MG63 (cell line): ENCODE results near the gene TSPAN31. TPM values are rescaled to one million over a fixed set of nuclear protein-coding genes. Genes with fewer than 3 reads are reported as not detected.
"Not testable (repeated sequence)": the region's sequence is repeated elsewhere in the genome, so short reads cannot be mapped to it uniquely, and the experiment has no call there.

Experiments
- DNase-seq: peaks from one replicate; pipeline ENCODE4 v3.0.0-alpha.2; 2020
- H3K27me3 ChIP-seq: fragments of 250-450 bp; sonication (Bioruptor Pico); 2 replicates; pipeline ENCODE4 v1.5.1; 2020; ENCODE audit warnings: mild to moderate bottlenecking, moderate library complexity
- H3K36me3 ChIP-seq: fragments of 250-450 bp; sonication (Bioruptor Pico); 2 replicates; pipeline ENCODE4 v1.5.1; 2020; ENCODE audit warnings: mild to moderate bottlenecking, moderate library complexity
- H3K4me3 ChIP-seq: fragments of 250-450 bp; sonication (Bioruptor Pico); 2 replicates; pipeline ENCODE4 v1.5.1; 2020; ENCODE audit warnings: mild to moderate bottlenecking, moderate library complexity
- H3K9me3 ChIP-seq: fragments of 250-450 bp; sonication (Bioruptor Pico); 2 replicates; pipeline ENCODE4 v1.5.1; 2020; ENCODE audit warnings: mild to moderate bottlenecking, moderate library complexity
- total RNA-seq: library from RNA; depleted of rRNA; stranded (reverse); fragments of >200 nt; shearing (Covaris generic); gene quantifications from 2 replicates; pipeline ENCODE4 v1.2.3, GENCODE V29; 2014; ENCODE audit warnings: low replicate concordance; rRNA removed

The TSPAN31 gene, protein sequence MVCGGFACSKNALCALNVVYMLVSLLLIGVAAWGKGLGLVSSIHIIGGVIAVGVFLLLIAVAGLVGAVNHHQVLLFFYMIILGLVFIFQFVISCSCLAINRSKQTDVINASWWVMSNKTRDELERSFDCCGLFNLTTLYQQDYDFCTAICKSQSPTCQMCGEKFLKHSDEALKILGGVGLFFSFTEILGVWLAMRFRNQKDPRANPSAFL
- total RNA-seq = 21.2 and 24.3 TPM in 2 replicates

DNA sequence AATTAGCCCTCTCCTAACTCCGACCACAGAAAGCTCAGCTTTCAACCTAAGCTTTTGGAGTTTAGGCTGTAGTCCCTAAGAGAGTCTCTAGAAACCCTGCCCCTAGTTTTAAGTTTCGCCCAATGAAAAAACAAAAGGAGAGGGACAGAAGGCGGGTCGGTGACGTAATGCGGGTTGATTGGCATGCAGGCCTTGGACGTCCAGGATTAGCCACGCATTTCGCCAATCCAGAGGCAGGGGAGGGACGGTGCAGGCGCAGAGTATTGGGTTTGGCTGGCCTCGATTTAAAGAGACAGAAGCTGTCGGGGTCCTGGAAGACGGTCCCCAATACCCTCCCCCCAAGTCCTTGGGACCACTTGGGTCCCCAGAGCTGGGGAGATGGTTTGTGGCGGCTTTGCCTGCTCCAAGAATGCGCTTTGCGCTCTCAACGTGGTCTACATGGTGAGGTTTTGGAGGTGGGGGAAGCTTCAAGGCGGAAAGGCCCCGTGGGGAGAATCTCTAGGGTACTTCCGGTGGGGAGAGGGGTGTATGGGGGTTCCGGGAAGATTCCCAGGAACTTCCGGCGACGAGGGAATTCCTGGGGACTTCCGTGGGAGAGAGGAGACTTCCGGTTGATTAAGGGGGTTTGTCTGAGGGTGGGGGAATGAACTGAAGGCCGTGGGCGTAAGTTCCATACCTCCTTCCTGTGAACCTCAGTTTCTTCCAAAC is at the start of gene TSPAN31:
Gene TSPAN31, plus strand, starts transcription at position 263 of the 708 bp plus-strand sequence. Its CDS starts 116 bp downstream, at position 379.
- H3K4me3 ChIP-seq = peak within 1 kb of the TSS; percentile 94
- peak; percentile 97 for DNase-seq
- no peaks in the 10 kb centered on the region for H3K9me3 ChIP-seq
- H3K27me3 ChIP-seq = no peaks in the 10 kb centered on the region; the same call in none of the 2 replicates
- H3K36me3 ChIP-seq = peaks cover 31% of the 10 kb centered on the region

DNA sequence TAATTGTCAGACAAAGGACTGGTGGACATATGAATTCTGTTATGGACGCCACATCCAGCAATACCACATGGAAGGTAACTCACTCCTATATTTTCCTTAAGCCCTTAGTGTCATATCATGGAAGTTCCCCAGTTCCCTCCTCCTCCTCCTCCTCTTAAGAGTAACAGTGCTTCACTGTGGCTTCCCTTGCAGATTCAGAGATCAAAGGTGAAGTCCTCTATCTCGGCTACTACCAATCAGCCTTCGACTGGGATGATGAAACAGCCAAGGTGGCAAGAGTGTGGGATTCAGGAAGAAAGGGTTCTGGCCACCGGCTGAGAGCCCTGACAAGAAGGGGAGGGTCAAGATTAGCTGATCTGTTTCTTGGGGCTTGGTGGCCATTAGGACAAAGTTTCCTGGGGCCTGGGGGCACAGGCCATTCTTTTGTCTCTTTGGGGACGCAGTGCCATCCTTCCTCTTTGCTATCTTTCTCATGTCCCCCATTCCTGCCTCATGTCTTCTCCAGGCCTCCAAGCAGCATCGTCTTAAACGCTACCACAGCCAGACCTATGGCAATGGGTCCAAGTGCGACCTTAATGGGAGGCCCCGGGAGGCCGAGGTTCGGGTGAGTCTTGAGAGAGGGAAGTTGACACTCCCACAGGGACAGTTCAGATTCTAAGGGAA is 48.9 kb upstream of the TSPAN31 start:
- no peaks in the 10 kb centered on the region for H3K27me3 ChIP-seq
- peaks cover 3% of the 10 kb centered on the region; the same call in 1 of the 2 replicates for H3K9me3 ChIP-seq
- peaks cover 8% of the 10 kb centered on the region for H3K36me3 ChIP-seq
- no peak for DNase-seq
- no peak overlapping the region for H3K4me3 ChIP-seq

DNA sequence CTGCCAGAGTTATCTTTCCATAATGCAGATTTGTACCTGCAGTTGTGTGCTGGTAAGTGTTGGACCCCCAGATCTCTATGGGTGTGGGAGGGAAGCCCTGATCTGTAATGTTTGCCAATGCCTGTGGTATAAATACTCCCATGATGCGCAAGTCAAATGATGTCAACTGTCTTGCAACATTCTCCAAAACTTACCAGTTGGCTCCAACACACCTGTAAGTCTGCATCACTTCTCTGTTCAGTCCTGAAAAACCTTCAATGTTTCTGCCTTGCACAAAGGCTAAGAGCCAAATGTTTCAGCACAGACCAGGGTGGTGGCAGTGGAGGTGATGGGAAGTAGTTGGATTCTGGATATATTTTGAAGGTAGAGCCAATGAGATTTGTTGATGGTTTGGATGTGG is 47.8 kb upstream of the TSPAN31 start:
- no peaks in the 10 kb centered on the region for H3K9me3 ChIP-seq
- no peak overlapping the region for H3K4me3 ChIP-seq
- no peak for DNase-seq
- H3K36me3 ChIP-seq = peaks cover 8% of the 10 kb centered on the region
- no peaks in the 10 kb centered on the region for H3K27me3 ChIP-seq

DNA sequence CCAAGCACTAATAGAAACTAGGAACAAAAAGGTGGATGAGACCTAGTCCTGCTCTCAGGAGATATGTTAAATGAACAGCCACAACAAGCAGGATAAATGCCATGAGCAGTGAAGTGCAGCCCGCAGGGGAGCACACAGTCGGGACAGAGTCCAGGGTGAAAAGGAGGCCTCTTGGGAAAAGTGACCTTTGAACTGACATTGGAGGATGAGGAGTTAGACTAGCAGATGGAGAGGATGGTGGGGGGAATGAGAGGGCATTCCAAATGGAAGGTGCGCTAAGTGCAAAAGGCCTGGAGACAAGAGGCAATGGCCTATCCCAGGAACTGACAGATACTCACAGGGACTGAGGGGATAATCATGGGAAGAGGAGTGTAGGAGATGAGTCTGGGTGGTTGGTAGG is 46.4 kb upstream of the TSPAN31 start:
- Histone ChIP-seq H3K4me3 (no peak overlapping the region), H3K36me3 (peaks cover 10% of the 10 kb centered on the region), H3K27me3 (no peaks in the 10 kb centered on the region), H3K9me3 (no peaks in the 10 kb centered on the region)
- no peak for DNase-seq

DNA sequence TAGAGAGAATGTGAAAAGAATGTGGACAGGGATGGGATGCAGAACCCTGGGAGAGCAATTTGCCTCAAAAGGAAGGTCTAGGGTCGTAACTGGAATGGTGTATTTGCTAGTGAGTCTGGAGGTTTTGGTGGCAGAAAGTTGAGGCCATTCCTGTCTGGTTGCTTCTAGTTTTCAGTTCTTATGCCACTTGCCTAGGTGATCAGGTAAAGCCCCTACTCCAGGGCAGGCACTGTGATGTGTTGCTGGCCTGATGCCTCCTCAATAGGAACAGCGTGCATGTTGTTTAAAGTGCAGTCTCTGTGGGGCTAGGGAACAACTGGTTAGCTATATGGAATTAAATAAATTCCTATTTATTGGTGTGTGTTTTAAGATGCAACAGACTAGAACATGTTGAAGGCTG is 44.5 kb upstream of the TSPAN31 start:
- Histone ChIP-seq H3K27me3 (no peaks in the 10 kb centered on the region), H3K4me3 (no peak overlapping the region), H3K36me3 (peaks cover 13% of the 10 kb centered on the region), H3K9me3 (0 out of 2 replicates have a peak, but pooled peaks cover 2% of the 10 kb centered on the region)
- no peak for DNase-seq

DNA sequence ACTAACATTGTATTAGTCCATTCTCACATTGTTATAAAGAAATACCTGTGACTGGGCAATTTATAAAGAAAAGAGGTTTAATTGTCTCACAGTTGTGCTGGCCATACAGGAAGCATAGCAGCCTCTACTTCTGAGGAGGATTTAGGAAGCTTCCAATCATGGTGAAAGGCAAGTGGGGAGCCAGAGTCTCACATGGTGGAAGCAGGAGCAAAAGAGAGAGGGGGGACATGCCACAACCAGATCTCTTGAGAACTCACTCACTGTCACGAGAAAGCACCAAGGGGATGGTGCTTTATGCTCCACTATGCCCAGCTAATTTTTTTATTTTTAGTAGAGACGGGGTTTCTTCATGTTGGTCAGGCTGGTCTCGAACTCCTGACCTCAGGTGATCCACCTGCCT is 37.6 kb upstream of the TSPAN31 start:
- Histone ChIP-seq H3K9me3 (peaks cover 4% of the 10 kb centered on the region; the same call in 1 of the 2 replicates), H3K36me3 (peaks cover 8% of the 10 kb centered on the region), H3K27me3 (no peaks in the 10 kb centered on the region), H3K4me3 (no peak overlapping the region)
- no peak for DNase-seq

DNA sequence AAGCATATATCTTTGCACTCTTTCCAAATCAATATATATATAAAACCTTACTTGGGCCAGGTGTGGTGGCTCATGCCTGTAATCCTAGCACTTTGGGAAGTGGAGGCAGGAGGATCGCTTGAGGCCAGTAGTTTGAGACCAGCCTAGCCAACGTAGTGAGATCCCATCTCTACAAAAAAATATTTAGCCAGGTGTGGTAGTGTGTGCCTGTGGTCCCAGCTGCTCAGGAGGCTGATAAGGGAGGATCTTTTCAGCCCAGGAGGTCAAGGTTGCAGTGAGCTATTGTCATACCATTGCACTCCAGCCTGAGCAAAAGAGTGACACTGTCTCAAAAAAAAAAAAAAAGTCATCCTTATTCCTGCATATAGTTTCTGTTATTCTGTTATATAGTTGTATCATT is 36.5 kb upstream of the TSPAN31 start:
- Histone ChIP-seq H3K36me3 (peaks cover 7% of the 10 kb centered on the region), H3K27me3 (no peaks in the 10 kb centered on the region), H3K4me3 (no peak overlapping the region), H3K9me3 (peaks cover 4% of the 10 kb centered on the region; the same call in 1 of the 2 replicates)
- DNase-seq = no peak

DNA sequence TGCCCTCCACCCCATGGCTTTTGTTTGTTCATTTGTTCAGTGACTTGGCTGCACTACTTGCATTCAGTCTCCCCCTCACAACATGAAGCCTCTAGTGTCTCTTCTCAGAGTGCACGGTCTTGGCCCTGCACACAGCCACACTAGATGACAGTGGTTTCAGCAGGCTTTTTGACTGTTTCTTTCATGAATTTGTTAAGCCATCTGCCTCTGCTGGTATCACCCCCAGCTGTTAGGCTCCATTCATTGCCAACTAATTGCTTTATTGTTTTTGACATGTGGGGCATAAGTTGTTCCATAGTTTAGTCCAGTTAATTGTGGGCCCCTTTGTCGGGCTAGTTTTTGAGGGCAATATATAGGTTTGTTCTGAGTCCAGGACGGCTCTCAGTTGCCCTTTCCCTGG is 32.1 kb upstream of the TSPAN31 start:
- no peak for DNase-seq
- H3K27me3 ChIP-seq = no peaks in the 10 kb centered on the region

DNA sequence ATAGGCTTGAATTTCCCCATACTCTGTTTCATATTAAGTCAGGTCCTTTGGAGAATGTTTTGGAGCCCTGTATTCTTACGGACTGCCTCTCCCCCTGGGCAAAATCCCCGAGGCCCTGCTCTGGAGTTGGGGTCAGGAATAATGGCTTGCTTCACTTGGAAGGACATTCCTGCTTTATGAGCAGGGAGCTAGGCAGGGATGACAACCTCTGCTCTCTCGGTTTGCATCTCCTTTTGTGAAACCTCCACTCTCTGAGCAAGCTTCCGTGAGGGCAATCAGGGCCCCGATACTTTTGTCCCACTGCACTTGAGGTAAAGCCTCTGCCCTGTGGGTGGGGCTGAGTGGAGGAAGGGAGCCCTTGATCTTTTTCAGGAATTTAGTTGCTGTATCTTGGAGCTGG is 31.6 kb upstream of the TSPAN31 start:
- Histone ChIP-seq H3K36me3 (peaks cover 7% of the 10 kb centered on the region), H3K27me3 (no peaks in the 10 kb centered on the region), H3K9me3 (peaks cover 2% of the 10 kb centered on the region; the same call in 1 of the 2 replicates), H3K4me3 (no peak overlapping the region)
- DNase-seq = no peak

More for the DNA sequence above, 32.1 kb upstream of the TSPAN31 start:
- no peak overlapping the region for H3K4me3 ChIP-seq
- H3K9me3 ChIP-seq = peaks cover 2% of the 10 kb centered on the region; the same call in 1 of the 2 replicates
- H3K36me3 ChIP-seq = peaks cover 7% of the 10 kb centered on the region

DNA sequence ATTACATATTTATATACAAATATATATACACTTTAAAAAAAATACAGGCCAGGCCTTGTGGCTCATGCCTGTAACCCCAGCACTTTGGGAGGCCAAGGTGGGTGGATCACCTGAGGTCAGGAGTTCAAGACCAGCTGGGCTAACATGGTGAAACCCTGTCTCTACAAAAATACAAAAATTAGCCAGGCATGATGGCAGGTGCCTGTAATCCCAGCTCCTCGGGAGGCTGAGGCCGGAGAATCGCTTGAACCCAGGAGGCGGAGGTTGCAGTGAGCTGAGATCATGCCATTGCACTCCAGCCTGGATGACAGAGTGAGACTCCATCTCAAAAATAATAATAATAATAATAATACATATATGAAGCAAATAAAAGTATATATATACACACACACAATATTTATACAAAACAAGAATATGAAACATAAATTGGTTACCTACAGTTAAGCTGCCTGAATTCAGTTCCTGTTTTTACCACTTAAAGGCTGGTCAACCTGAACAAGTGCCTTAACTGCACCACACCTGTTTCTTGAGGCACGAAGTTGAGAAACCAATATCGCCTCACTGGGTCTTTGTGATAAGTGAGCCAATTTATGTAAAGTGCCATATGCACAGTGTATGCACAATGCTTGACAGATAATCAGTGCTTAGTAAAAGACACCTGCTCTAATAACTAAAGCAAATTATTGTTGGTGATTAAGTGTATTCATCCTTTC is 29.6 kb upstream of the TSPAN31 start:
- H3K36me3 ChIP-seq, DNase-seq, H3K9me3 ChIP-seq, H3K4me3 ChIP-seq, H3K27me3 ChIP-seq: not testable (repeated sequence)

DNA sequence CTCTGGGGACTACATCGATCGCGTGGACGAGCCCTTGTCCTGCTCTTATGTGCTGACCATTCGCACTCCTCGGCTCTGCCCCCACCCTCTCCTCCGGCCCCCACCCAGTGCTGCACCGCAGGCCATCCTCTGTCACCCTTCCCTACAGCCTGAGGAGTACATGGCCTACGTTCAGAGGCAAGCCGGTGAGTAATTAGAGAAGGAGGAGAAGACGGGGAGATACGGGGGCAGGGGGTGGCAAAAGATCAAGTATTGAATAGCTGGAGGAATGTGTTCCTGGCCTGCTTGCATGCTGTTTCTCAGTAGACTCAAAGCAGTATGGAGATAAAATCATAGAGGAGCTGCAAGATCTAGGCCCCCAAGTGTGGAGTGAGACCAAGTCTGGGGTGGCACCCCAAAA is 29.1 kb upstream of the TSPAN31 start:
- peaks cover 7% of the 10 kb centered on the region for H3K36me3 ChIP-seq
- no peak overlapping the region for H3K4me3 ChIP-seq
- DNase-seq = no peak
- peaks cover 2% of the 10 kb centered on the region; the same call in 1 of the 2 replicates for H3K9me3 ChIP-seq
- no peaks in the 10 kb centered on the region for H3K27me3 ChIP-seq

DNA sequence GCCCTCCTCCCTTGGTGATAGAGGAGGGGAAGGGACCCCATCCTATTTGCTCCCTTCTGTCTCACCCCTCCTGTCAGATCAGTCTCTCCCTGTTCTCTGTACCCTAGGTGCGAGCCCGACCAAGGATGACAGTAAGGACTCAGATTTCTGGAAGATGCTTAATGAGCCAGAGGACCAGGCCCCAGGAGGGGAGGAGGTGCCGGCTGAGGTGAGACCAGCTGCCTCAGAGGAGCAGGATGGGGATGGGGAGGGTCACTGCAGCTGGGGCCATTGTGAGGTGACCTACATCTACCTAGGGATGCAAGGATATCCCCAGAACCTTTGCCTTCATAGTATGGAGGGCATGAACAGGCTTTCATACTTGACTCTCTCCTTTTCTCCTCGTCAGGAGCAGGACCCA is 28.5 kb upstream of the TSPAN31 start:
- H3K4me3 ChIP-seq = no peak overlapping the region
- peaks cover 7% of the 10 kb centered on the region for H3K36me3 ChIP-seq
- no peak for DNase-seq
- no peaks in the 10 kb centered on the region for H3K27me3 ChIP-seq
- H3K9me3 ChIP-seq = peaks cover 2% of the 10 kb centered on the region; the same call in 1 of the 2 replicates

DNA sequence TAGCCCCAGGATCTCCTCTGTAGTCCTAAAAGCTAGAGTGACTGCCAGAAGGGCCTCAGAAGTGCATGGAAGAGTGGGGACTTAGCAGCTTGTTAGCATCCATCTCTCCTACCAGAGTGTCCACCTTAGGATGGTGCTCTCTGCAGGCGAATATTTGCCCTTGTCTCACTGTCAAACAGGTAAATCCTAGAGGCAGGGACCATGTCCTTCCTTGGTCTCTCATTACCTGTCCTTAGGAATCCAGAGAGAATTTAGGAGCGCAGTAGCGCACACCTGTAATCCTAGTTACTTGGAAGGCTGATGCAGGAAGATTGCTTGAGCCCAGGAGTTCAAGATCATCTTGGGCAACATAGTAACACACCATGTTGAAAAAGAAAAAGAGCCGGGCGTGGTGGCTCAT is 27.7 kb upstream of the TSPAN31 start:
- H3K4me3 ChIP-seq = no peak overlapping the region
- DNase-seq = no peak
- peaks cover 7% of the 10 kb centered on the region for H3K36me3 ChIP-seq
- H3K9me3 ChIP-seq = peaks cover 1% of the 10 kb centered on the region; the same call in 1 of the 2 replicates
- no peaks in the 10 kb centered on the region for H3K27me3 ChIP-seq

DNA sequence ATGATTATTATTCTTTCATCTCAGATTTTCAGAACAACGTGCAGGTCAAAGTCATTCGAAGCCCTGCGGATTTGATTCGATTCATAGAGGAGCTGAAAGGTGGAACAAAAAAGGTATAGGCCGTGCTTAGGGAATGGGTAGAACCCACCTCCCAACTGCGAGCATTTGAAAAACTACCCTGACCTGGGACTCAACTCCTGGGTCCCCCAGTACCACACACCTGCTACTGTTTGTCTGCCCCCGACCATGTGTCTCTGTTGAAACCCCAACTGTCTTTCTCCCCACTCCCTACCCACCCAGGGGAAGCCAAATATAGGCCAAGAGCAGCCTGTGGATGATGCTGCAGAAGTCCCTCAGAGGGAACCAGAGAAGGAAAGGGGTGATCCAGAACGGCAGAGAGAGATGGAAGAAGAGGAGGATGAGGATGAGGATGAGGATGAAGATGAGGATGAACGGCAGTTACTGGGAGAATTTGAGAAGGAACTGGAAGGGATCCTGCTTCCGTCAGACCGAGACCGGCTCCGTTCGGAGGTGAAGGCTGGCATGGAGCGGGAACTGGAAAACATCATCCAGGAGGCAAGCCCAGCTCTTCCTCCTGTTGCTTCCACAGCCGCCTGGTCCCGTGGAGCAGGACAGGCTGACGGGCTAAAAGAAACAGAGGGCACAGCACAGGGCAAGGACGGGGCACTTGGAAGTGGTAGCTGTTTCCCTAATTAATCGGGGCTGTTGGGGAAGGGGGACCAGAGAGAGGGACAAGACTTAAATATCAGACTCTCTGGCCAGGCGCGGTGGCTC is 26.8 kb upstream of the TSPAN31 start:
- Histone ChIP-seq H3K4me3 (no peak overlapping the region), H3K36me3 (peaks cover 7% of the 10 kb centered on the region), H3K9me3 (no peaks in the 10 kb centered on the region), H3K27me3 (no peaks in the 10 kb centered on the region)
- no peak for DNase-seq

DNA sequence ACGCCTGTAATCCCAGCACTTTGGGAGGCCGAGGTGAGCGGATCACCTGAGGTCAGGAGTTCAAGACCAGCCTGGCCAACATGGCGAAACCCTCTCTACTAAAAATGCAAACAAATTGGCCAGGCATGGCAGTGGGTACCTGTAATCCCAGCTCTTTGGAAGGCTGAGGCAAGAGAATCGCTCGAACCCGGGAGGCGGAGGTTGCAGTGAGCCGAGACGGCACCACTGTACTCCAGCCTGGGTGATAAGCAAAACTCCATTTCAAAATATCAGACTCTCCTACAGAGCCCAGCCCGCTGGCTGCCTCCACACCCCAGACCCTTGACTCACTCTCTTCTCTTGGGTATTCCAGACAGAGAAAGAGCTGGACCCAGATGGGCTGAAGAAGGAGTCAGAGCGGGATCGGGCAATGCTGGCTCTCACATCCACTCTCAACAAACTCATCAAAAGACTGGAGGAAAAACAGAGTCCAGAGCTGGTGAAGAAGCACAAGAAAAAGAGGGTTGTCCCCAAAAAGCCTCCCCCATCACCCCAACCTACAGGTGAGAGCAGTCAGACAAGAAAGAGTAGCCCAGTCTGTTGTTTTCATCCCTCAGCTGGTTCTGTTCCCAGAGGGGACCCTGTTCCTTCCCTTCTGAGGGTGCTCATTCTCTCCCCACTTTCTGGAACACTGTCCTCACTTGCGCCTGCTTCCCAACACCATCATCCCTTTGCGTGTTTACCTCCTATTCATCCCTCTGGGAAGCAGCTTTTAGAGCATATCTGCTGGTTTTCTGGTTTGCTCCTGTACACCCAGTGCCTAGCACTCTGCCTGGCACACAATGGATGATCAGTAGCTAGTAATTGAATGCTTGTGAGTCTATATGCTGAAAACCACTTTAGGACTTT is 26.0 kb upstream of the TSPAN31 start:
- DNase-seq = no peak
- peaks cover 7% of the 10 kb centered on the region for H3K36me3 ChIP-seq
- no peak overlapping the region for H3K4me3 ChIP-seq

More for the DNA sequence above, 26.0 kb upstream of the TSPAN31 start:
- no peaks in the 10 kb centered on the region for H3K9me3 ChIP-seq
- H3K27me3 ChIP-seq = no peaks in the 10 kb centered on the region
